ENCODE results near the gene CWC27. TPM values are rescaled to one million over a fixed set of nuclear protein-coding genes. Genes with fewer than 3 reads are reported as not detected.

The CWC27 gene
- total RNA-seq, 1 experiment from 2014 or later: 32.9 TPM

- ChIA-PET POLR2A (no interaction called here), CTCF (interaction anchor here (1.0 kb wide), 1 partner anchor 21 kb away, joined by 3 read pairs; no protein-coding TSS in a partner anchor)
- Histone ChIP-seq H3K9me3 (no peaks in the 10 kb centered on the region), H3K4me3 (ENCODE audit: low read depth, low read length) (no peak overlapping the region), H3K36me3 (ENCODE audit: control insufficient read depth, insufficient read depth, low read length) (no peaks in the 10 kb centered on the region; the same call in 1 of the 2 replicates), H3K4me1 (peaks cover 11% of the 10 kb centered on the region), H3K27me3 (replicated peaks; ENCODE audit: control insufficient read depth, insufficient read depth, low read length) (no peaks in the 10 kb centered on the region)
- intact Hi-C loops (cut with micrococcal nuclease; ENCODE audit: unreplicated experiment): no loop called here
- no TSS peak for BruUV-seq (replicated peaks)
- Mint-ChIP-seq H3K4me1 (ENCODE audit: low read depth, unreplicated experiment) (peaks cover 16% of the 10 kb centered on the region), H3K36me3 (ENCODE audit: insufficient read depth, unreplicated experiment) (peaks cover 11% of the 10 kb centered on the region), H3K27ac (ENCODE audit: unreplicated experiment) (no peak overlapping the region), H3K4me3 (ENCODE audit: unreplicated experiment) (no peak overlapping the region), H3K9me3 (ENCODE audit: unreplicated experiment) (no peaks in the 10 kb centered on the region), H3K27me3 (ENCODE audit: insufficient read depth, unreplicated experiment) (no peaks in the 10 kb centered on the region)
- TF ChIP-seq, protein P1, sequence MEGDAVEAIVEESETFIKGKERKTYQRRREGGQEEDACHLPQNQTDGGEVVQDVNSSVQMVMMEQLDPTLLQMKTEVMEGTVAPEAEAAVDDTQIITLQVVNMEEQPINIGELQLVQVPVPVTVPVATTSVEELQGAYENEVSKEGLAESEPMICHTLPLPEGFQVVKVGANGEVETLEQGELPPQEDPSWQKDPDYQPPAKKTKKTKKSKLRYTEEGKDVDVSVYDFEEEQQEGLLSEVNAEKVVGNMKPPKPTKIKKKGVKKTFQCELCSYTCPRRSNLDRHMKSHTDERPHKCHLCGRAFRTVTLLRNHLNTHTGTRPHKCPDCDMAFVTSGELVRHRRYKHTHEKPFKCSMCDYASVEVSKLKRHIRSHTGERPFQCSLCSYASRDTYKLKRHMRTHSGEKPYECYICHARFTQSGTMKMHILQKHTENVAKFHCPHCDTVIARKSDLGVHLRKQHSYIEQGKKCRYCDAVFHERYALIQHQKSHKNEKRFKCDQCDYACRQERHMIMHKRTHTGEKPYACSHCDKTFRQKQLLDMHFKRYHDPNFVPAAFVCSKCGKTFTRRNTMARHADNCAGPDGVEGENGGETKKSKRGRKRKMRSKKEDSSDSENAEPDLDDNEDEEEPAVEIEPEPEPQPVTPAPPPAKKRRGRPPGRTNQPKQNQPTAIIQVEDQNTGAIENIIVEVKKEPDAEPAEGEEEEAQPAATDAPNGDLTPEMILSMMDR (IDR thresholded peaks at IDR 0.05; ENCODE audit: insufficient read depth in 1 of 2, low read depth in 1 of 2, low read length in 1 of 2, severe bottlenecking in 1 of 2, unreplicated experiment in 1 of 2): no peak
- DNase-seq: no peak
Measured at GRCh38 chr5:64763948-64764503, 4.7 kb upstream of the CWC27 start.

- H3K4me3 ChIP-seq (ENCODE audit: low read depth, low read length): no peak overlapping the region
- peaks cover 28% of the 10 kb centered on the region for H3K4me1 Mint-ChIP-seq (ENCODE audit: low read depth, unreplicated experiment)
- no peaks in the 10 kb centered on the region; the same call in 1 of the 2 replicates for H3K36me3 ChIP-seq (ENCODE audit: control insufficient read depth, insufficient read depth, low read length)
- no TSS peak for BruUV-seq (replicated peaks)
- ChIA-PET POLR2A (no interaction called here), CTCF (no interaction called here)
- H3K27me3 Mint-ChIP-seq (ENCODE audit: insufficient read depth, unreplicated experiment): no peaks in the 10 kb centered on the region
- peak overlapping the region; percentile 0 for H3K27ac Mint-ChIP-seq (ENCODE audit: unreplicated experiment)
- no peak overlapping the region for H3K4me3 Mint-ChIP-seq (ENCODE audit: unreplicated experiment)
- peaks cover 11% of the 10 kb centered on the region for H3K4me1 ChIP-seq
- H3K27me3 ChIP-seq (replicated peaks; ENCODE audit: control insufficient read depth, insufficient read depth, low read length): no peaks in the 10 kb centered on the region
- peaks cover 11% of the 10 kb centered on the region for H3K36me3 Mint-ChIP-seq (ENCODE audit: insufficient read depth, unreplicated experiment)
- no peaks in the 10 kb centered on the region for H3K9me3 ChIP-seq
- intact Hi-C loops (cut with micrococcal nuclease; ENCODE audit: unreplicated experiment): loop anchor here (5.0 kb wide), 2 partner anchors 114 to 129 kb away; no protein-coding TSS in a partner anchor
- TF ChIP-seq, protein P1 (IDR thresholded peaks at IDR 0.05; ENCODE audit: insufficient read depth in 1 of 2, low read depth in 1 of 2, low read length in 1 of 2, severe bottlenecking in 1 of 2, unreplicated experiment in 1 of 2): no peak
- H3K9me3 Mint-ChIP-seq (ENCODE audit: unreplicated experiment): no peaks in the 10 kb centered on the region
- peak in 1 of 2 experiments; percentile 9 for DNase-seq
Measured at GRCh38 chr5:64765804-64766504, 2.8 kb upstream of the CWC27 start.

DNA sequence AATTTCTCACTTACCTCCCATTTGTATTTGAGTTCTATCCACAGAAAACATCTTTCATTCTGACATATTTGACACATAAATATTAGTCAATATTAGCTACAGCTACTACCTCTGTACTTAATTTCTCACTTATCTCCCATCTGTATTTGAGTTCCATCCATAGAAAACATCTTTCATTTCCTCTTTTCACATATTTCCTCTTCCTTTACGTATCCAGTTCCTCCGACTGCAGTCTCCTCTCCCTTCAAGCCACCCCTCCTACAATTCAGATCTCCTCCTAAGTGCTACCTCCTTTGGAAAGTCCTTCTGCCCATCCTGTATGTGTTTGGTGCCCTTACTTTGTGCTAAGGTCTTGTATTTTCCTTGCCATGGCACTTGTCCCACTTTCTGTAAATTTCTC, 1.8 kb upstream of the CWC27 start:
- H3K9me3 ChIP-seq: no peaks in the 10 kb centered on the region
- TF ChIP-seq, protein P1 (IDR thresholded peaks at IDR 0.05; ENCODE audit: insufficient read depth in 1 of 2, low read depth in 1 of 2, low read length in 1 of 2, severe bottlenecking in 1 of 2, unreplicated experiment in 1 of 2): no peak
- H3K27me3 ChIP-seq (replicated peaks; ENCODE audit: control insufficient read depth, insufficient read depth, low read length): no peaks in the 10 kb centered on the region
- no peaks in the 10 kb centered on the region for H3K9me3 Mint-ChIP-seq (ENCODE audit: unreplicated experiment)
- intact Hi-C loops (cut with micrococcal nuclease; ENCODE audit: unreplicated experiment): loop anchor here (5.0 kb wide), 2 partner anchors 115 to 130 kb away; no protein-coding TSS in a partner anchor
- H3K4me1 ChIP-seq: peaks cover 11% of the 10 kb centered on the region
- H3K36me3 ChIP-seq (ENCODE audit: control insufficient read depth, insufficient read depth, low read length): no peaks in the 10 kb centered on the region; the same call in 1 of the 2 replicates
- no TSS peak for BruUV-seq (replicated peaks)
- H3K4me3 Mint-ChIP-seq (ENCODE audit: unreplicated experiment): peak overlapping the region; percentile 91
- peak overlapping the region; percentile 82; the same call in 1 of the 2 replicates for H3K4me3 ChIP-seq (ENCODE audit: low read depth, low read length)
- ChIA-PET CTCF (no interaction called here), POLR2A (no interaction called here)
- peak overlapping the region; percentile 6 for H3K27ac Mint-ChIP-seq (ENCODE audit: unreplicated experiment)
- peaks cover 11% of the 10 kb centered on the region for H3K36me3 Mint-ChIP-seq (ENCODE audit: insufficient read depth, unreplicated experiment)
- no peaks in the 10 kb centered on the region for H3K27me3 Mint-ChIP-seq (ENCODE audit: insufficient read depth, unreplicated experiment)
- no peak for DNase-seq
- H3K4me1 Mint-ChIP-seq (ENCODE audit: low read depth, unreplicated experiment): peaks cover 28% of the 10 kb centered on the region
